Astrocyte (in vitro differentiated cells and primary cell): Measurements from ENCODE around the gene NHLRC1. TPM values are rescaled to one million over a fixed set of nuclear protein-coding genes. Genes with fewer than 3 reads are reported as not detected.

Source experiments
- DNase-seq: peaks from one replicate; pipeline ENCODE4 v3.0.0-alpha.2; 2010; ENCODE audit warnings: low read depth
- FAIRE-seq: peaks from 2 replicates; lab custom pipeline; 2011; peaks lifted over from hg19 to GRCh38; lab: Jason Lieb, UNC
- H2AFZ ChIP-seq: 2 replicates; pipeline ENCODE4 v1.6.0; 2012; ENCODE audit warnings: low read depth, low read length, inconsistent platforms
- H3K27ac ChIP-seq: 2 replicates; pipeline ENCODE4 v1.5.1; 2011; ENCODE audit warnings: low read depth, low read length, inconsistent platforms
- H3K27me3 ChIP-seq: 2 replicates; pipeline ENCODE4 v1.6.0; 2011; ENCODE audit warnings: low read length, inconsistent platforms; ENCODE audit not compliant: insufficient read depth
- H3K36me3 ChIP-seq: 2 replicates; pipeline ENCODE4 v1.5.1; 2011; ENCODE audit warnings: low read length, inconsistent platforms; ENCODE audit not compliant: insufficient read depth
- H3K4me1 ChIP-seq: 2 replicates; pipeline ENCODE4 v1.5.1; 2011; ENCODE audit warnings: low read length, inconsistent platforms; ENCODE audit not compliant: insufficient read depth
- H3K4me2 ChIP-seq: 2 replicates; pipeline ENCODE4 v1.6.0; 2012; ENCODE audit warnings: low read length, inconsistent platforms
- H3K4me3 ChIP-seq: 2 replicates; pipeline ENCODE4 v1.5.1; 2011; ENCODE audit warnings: low read depth, mild to moderate bottlenecking, low read length, inconsistent platforms; ENCODE audit not compliant: insufficient read depth
- H3K79me2 ChIP-seq: 2 replicates; pipeline ENCODE4 v1.6.0; 2012; ENCODE audit warnings: mild to moderate bottlenecking, low read length, inconsistent platforms; ENCODE audit not compliant: insufficient read depth
- H3K9ac ChIP-seq: 2 replicates; pipeline ENCODE4 v1.6.0; 2012; ENCODE audit warnings: mild to moderate bottlenecking, low read length, inconsistent platforms
- H3K9me3 ChIP-seq: 2 replicates; pipeline ENCODE4 v1.5.1; 2012; ENCODE audit warnings: low read depth, mild to moderate bottlenecking, low read length, inconsistent platforms; ENCODE audit not compliant: insufficient read depth
- H4K20me1 ChIP-seq: 2 replicates; pipeline ENCODE4 v1.6.0; 2012; ENCODE audit warnings: low read length, inconsistent platforms; ENCODE audit not compliant: insufficient read depth
- H3K27ac Mint-ChIP-seq: one replicate; pipeline ENCODE4 v1.8.0; 2021; ENCODE audit warnings: mild to moderate bottlenecking, mixed read lengths; ENCODE audit not compliant: unreplicated experiment
- H3K27me3 Mint-ChIP-seq: one replicate; pipeline ENCODE4 v1.8.0; 2021; ENCODE audit warnings: low read depth, mixed read lengths; ENCODE audit not compliant: unreplicated experiment
- H3K36me3 Mint-ChIP-seq: one replicate; pipeline ENCODE4 v1.8.0; 2021; ENCODE audit warnings: low read depth, mixed read lengths; ENCODE audit not compliant: unreplicated experiment
- H3K4me1 Mint-ChIP-seq: one replicate; pipeline ENCODE4 v1.8.0; 2021; ENCODE audit warnings: low read depth, mixed read lengths; ENCODE audit not compliant: unreplicated experiment
- H3K4me3 Mint-ChIP-seq: one replicate; pipeline ENCODE4 v1.8.0; 2021; ENCODE audit warnings: mild to moderate bottlenecking, moderate library complexity, mixed read lengths; ENCODE audit not compliant: unreplicated experiment
- H3K9me3 Mint-ChIP-seq: one replicate; pipeline ENCODE4 v1.8.0; 2021; ENCODE audit warnings: mild to moderate bottlenecking, mixed read lengths; ENCODE audit not compliant: unreplicated experiment
- CTCF ChIP-seq: IDR thresholded peaks from 2 replicates; pipeline ENCODE4 v1.5.1; 2011; ENCODE audit warnings: low read depth, mild to moderate bottlenecking, inconsistent platforms, low read length, moderate library complexity; ENCODE audit not compliant: insufficient read depth
- EZH2 ChIP-seq: IDR thresholded peaks from 2 replicates; pipeline ENCODE4 v1.6.1; 2012; ENCODE audit warnings: mild to moderate bottlenecking, low read length, inconsistent platforms; ENCODE audit not compliant: insufficient read depth
- total RNA-seq: library from RNA; stranded (reverse); gene quantifications from 2 replicates; pipeline ENCODE4 v1.2.1, GENCODE V29; 2021

Gene NHLRC1
- total RNA-seq, 1 donor from 2014 or later, result not detected

- Histone ChIP-seq H3K4me2 (peak within 1 kb of the TSS; percentile 86), H3K4me3 (peak within 1 kb of the TSS; percentile 97), H3K9ac (peak within 1 kb of the TSS; percentile 93), H3K36me3 (no peaks in the 10 kb centered on the region), H3K79me2 (no peaks in the 10 kb centered on the region), H3K27me3 (no peaks in the 10 kb centered on the region), H3K4me1 (peaks cover 23% of the 10 kb centered on the region), H4K20me1 (no peaks in the 10 kb centered on the region), H3K9me3 (no peaks in the 10 kb centered on the region), H3K27ac (peak within 1 kb of the TSS; percentile 89), H2AFZ (peak within 1 kb of the TSS; percentile 94)
- H3K27ac Mint-ChIP-seq, result peak within 1 kb of the TSS; percentile 96
- peaks cover 6% of the 10 kb centered on the region for H3K4me1 Mint-ChIP-seq
- peaks cover 3% of the 10 kb centered on the region for H3K36me3 Mint-ChIP-seq
- no peaks in the 10 kb centered on the region for H3K27me3 Mint-ChIP-seq
- H3K9me3 Mint-ChIP-seq, result no peaks in the 10 kb centered on the region
- FAIRE-seq, result no peak
- TF ChIP-seq CTCF (no peak), EZH2 (no peak)
- peak within 1 kb of the TSS; percentile 99 for H3K4me3 Mint-ChIP-seq
- DNase-seq, result peak; percentile 92
These were observed 32.8 kb upstream of the NHLRC1 start, which contains the start of gene KDM1B for GRCh38 chr6:18155150-18155863. TSS of gene KDM1B (plus strand) at chr6:18155422. CDS start at chr6:18159896, 4,474 bp downstream.

- H3K36me3 ChIP-seq, result no peaks in the 10 kb centered on the region
- H3K79me2 ChIP-seq, result no peaks in the 10 kb centered on the region
- no peaks in the 10 kb centered on the region for H3K9me3 ChIP-seq
- Mint-ChIP-seq H3K27ac (peak within 1 kb of the TSS; percentile 96), H3K9me3 (no peaks in the 10 kb centered on the region), H3K27me3 (no peaks in the 10 kb centered on the region), H3K36me3 (no peaks in the 10 kb centered on the region), H3K4me1 (peaks cover 6% of the 10 kb centered on the region), H3K4me3 (peak within 1 kb of the TSS; percentile 99)
- H3K4me3 ChIP-seq, result peak within 1 kb of the TSS; percentile 97
- no peaks in the 10 kb centered on the region for H4K20me1 ChIP-seq
- FAIRE-seq (no peak), DNase-seq (no peak)
- peak within 1 kb of the TSS; percentile 93 for H3K9ac ChIP-seq
- peak within 1 kb of the TSS; percentile 94 for H2AFZ ChIP-seq
- peak within 1 kb of the TSS; percentile 89 for H3K27ac ChIP-seq
- peaks cover 23% of the 10 kb centered on the region for H3K4me1 ChIP-seq
- peak within 1 kb of the TSS; percentile 86 for H3K4me2 ChIP-seq
- TF ChIP-seq EZH2 (no peak), CTCF (no peak)
- no peaks in the 10 kb centered on the region for H3K27me3 ChIP-seq
These were observed 32.2 kb upstream of the NHLRC1 start, which contains the start of gene TPMT for GRCh38 chr6:18154507-18155149. TSS of gene TPMT (minus strand) at chr6:18155077. CDS start at chr6:18149127, 5,950 bp downstream.
